HG03565 (cell line): ENCODE data around the gene AGPAT2.
"Not testable (repeated sequence)": the region's sequence is repeated elsewhere in the genome, so short reads cannot be mapped to it uniquely, and the experiment has no call there.

ENCODE experiments used
- ATAC-seq: cut with Tn5 transposase; IDR thresholded peaks from one replicate; pipeline ENCODE4 v1.9.1; 2021; ENCODE audit warnings: mild to moderate bottlenecking, moderate library complexity; ENCODE audit not compliant: unreplicated experiment

AGPAT2 gene

DNA sequence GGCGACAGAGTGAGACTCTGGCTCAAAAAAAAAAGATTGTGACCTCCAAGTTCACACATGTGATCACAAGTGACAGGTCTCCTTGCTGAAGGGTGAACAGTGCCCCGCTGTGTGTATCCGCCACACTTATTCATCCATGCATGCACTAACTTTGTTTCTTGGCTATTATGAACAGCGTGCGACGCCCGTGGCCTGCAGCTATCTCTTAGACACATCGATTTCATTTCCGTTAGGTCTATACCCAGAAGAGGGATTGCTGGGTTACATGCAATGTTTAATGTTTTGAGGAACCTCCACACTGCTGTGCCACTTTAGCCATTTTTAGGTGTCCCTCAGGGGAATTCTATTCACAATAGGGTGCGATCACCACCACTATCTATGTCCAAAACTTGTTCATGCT, 36.6 kb downstream of the AGPAT2 start:
- no peak for ATAC-seq

DNA sequence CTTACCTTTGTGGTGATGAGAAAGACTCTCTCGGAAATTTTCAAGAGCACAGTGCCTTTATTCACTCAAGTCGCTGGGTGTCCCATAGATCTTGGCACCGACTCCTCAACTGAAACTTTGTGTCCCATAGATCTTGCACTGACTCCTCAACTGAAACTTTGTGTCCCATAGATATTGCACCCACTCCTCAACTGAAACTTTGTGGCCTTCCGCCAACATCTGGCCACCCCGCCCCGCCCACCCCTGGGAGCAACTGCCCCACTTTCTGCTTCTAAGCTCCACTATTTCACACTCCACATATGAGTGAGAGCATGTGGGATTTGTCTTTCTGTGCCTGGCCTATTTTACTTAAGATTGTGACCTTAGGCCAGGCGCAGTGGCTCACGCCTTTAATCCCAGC, 37.2 kb downstream of the AGPAT2 start:
- ATAC-seq: no peak

DNA sequence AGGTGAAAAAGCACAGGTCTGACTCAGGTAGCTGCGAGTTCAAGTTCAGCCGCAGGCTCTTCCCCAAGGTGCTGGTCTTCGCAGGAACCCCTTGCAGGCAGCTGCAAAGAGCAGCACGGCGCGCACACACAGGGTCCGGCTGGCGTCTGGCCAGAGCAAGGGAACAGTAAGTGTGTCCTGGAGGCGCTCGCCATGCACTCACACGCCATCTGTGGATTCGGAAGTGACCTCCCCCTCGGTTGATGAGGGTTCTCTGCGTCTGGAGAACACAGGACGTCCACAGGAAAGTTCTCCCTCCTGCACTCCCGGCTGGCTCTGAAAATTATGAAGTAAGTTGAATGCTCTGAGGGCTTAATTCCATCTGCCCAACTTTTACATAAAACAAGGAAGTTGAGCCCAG, 38.5 kb downstream of the AGPAT2 start:
- ATAC-seq: no peak

DNA sequence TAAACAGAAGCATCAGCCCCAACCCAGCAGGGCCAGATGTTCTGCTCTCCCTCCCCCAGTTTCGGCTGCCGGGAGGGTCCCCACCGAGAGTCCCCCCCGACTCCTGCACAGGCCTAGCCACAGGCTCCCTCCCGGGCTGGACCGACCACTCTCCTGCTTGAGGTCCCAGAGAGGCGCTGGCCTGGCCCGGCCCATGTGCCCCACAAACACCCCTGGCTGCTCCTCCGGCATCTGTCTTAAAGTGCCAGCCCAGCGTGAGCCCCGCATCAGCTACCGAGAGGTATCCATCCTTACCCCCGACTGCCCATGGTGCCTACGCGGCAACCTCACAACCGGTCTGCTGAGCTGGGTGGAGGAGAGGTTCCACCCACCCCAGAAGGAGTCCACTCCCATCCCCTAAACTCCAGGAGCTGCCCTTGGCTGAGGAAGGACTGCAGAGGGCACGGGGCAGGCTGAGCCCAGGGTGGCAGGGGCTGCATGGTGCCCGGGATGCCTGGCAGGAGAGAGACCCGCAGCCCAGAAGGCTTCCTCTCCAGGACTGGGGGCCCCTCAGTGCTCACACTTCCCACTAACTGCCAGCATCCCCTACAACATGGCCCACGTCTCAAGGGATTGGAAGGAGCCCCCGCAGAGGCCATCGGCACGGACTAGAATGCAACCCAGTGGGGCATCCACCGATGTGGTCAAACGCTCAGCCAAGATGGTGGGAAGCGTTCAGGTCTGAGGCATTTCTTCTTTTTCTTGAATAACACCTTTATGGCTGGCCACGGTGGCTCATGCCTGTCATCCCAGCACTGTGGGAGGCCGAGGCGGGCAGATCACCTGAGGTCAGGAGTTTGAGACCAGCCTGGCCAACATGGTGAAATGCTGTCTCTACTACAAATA, 40.2 kb downstream of the AGPAT2 start:
- ATAC-seq: no peak

DNA sequence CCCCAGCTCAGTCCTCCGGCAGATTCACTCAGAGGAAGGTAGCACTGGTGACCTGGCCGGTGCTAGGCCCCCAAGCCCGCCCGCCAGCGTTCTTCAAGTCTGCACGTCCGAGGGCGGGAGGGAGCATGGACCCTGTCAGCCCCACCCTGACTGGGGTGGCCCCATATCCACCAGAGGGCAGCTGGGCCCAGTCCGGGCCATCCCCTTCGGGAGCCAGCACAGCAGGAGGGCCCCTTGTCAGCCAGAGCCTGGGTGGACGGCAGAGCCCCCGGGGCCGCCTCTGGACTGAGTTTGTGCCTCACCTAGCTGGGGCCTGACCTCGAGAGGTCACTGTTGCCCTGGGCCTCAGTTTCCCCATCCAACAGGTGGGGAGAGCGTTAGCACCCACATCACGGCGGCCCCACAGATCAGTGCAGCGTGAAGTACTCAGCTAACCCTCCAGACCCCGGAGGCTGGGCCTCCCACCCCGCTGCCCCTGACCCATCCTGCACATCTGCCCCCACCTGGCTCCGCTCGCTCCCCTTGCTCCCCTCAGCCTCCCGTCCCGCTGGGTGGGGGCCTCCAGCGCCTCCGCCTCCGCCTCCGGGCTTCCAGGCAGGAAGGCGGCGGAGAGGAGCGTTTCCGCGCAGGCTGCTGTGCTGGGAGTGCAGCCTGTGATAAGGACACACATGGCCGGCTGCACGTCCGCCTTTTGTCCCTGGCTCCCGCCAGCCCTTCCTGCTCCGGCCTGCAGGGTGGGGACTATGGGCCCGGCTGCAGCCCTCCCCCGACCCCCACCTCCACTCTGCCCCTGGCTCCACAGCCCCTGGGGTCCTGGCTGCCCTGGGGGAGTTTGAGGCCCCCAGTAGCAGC, 41.1 kb downstream of the AGPAT2 start:
- ATAC-seq: no peak

DNA sequence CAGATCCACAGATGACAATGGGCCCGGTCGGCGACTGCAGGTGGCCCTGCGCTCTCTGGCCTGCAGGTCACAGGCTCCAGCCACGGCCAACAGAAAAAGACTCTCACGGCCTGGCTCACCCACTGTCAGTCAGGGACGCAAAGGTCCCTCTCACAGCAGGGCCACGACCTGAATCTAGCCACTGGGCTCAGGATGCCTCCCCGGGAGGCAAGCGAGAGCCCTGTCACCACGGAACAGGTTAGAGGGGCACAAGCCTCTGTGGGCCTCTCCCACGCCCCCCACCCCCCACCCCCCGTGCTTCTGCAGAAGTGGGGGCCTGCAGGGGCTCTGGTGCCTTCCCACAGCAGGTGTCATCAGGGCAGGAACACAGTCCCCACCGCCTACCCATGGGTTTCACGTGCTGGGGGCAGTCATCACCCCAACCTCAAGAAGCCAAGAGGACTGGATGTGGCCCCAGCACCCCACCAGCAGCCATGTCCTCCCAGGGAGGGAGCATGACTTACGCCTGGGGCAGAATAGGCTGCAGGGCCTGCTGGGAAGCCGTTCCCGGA, 41.8 kb downstream of the AGPAT2 start:
- ATAC-seq: no peak

DNA sequence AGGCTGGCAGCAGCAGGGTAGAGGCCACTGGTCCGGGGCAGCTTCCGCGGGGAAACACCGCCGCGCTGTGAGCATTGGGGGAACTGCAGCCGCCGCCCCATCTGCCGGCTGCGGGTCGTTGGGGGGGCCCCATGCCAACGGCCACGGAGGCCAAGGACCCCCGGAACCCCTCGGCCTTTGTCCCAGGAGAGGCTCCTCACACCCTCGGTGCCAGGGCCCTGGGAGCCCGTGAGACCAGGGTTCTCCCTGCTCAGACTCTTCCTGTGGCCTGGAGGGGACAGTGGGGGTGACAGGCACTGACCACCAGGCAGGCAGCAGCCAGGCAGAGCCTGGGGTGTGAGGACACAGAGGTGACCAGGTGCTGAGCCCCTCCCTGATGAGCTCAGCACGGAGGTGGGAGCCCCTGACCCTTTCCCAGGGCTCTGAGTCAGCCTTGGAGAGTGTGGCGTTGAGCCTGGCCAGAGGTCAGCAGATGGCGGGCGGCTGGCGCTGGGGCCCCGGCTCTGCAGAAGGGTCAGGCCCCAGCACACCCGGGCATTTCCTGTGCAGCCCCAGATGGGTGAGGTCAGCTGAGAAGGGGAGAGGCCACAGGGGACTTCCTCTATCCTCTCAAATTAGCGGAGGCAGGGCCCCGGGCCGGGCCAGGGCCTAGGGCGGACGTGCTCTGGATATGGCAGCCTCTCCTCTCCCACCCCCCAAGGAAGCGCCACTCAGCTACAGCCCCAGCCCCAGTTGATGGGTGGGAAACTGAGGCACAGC, 42.5 kb downstream of the AGPAT2 start:
- ATAC-seq: no peak

DNA sequence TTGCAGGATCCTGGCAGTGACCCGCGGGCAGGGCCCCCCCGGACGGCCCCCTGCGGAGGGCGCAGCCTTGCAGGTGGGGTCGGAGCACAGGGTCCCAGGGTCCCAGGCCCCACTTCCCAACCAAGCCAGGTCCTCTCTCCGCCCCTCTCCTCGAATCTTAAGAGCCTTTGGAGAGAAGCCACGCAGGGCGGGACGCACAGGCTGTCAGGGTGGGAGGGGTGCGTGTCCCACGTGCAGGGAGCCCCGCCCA, 43.0 kb downstream of the AGPAT2 start:
- no peak for ATAC-seq

DNA sequence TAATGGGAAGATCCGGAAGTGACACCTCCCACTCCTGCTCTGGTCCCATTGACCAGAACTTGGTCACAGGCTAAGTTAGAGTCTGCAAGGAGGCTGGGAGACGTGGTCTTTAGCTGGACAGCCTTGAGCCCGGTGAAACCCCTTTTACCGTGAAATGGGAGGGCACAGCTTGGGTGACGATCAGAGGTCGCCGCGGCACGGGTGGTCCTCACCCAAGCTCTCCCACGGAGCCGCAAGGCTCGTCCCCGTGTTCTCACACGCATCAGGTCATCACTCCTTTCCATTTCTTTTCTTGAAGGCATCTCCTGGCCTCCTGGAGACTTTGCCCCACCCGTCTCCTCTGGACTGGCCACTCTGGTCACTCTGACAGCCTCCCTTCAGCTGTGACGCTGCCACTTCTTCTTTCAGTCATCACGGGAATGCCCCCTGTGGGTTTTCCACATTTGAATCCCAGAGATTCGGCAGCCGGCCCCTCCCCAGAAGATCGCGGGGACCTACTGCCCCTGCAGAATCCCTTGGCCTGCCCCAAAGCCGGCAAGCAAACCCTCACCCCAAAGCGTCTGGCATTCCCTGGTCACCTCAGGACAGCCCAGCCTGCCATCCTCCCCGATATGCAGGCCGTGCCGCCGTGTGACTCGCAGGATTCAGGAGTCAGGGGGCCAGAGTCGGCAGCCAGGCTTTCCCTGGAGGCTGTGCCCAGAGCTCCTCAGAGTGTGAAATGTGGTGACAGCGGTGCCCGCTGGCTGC, 43.5 kb downstream of the AGPAT2 start:
- no peak for ATAC-seq

DNA sequence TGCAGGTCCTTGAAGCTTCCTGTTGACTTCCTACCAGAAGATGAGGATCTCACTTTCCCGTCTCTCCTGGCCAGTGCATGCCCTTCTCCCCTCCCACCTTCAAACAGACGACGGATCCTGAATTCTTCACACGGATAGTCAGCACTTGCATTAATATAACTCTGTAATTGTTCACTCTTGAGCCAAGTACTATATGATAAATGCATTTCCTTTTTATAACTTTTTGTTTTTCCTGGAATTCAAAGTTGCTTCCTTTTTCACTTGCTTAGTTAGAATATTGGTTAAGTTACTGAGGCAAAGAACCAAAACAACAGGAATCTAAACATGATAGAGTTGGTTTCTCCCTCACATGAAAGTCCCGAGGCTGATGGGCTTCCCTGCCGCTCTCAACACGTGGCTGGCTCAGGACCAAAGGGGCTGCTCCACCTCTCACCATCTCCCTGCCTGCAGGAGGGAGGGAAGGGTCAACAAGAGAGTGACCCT, 44.8 kb downstream of the AGPAT2 start:
- no peak for ATAC-seq

DNA sequence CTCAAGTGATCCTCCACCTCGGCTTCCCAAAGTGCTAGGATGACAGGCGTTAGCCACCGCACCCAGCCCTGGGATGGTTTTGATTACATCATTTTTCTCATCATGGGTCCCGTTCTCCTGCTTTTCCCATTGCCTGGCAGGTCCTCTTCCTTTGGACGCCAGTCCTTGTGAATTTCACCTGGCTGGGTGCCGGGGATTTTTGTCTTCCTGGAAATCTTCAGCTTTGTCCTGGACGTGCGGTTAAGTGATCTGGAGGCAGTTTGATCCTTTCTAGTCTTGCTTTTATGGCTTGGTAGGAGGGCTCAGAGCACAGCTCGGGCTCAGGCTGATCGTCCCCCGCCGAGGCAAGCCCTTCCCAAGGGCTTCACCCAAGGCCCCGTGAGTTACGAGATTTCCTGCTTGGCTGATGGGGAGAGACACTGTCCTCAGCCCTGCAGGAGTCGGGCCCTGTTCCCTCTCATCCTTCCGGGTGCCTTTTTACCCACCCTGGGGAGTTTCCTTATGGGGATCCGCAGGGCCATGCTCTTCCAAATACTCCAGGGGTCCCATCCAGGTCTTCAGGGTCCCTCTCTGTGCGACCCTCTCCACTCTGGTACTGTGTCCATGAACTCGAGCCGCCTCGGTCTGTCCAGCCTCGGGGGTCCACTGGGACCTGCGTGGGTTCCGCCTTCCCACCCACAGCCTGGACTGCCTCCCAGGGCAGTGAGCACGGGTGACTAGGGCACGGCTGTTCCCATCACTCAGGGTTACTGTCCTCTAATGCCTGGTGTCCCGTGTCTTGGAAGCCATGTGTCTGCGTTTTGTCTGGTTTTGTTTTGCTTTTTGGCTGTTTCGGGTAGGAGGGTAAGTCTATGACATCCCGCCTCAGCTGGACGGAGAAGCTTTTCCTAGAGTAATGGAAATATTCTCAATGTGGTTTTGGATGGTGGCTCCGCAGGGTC, 46.8 kb downstream of the AGPAT2 start:
- no peak for ATAC-seq

DNA sequence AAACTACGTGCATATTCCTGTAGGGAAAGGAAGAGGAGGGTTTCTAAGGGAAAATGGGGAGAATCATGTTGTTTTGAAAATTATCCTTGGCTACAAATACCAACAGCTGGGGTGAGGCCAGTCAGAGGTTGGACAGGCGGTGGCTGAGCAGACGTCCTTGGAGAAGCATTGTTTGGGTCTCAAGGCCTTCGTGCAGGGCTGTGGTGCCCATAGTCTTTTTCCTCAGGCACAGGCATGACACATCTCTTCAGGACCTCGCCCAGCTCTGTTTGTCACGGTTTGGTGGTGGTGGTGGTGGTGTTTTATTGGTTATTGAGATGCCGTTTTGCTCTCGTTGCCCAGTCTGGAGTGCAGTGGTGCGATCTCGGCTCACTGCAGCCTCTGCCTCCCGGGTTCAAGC, 52.4 kb downstream of the AGPAT2 start:
- no peak for ATAC-seq

DNA sequence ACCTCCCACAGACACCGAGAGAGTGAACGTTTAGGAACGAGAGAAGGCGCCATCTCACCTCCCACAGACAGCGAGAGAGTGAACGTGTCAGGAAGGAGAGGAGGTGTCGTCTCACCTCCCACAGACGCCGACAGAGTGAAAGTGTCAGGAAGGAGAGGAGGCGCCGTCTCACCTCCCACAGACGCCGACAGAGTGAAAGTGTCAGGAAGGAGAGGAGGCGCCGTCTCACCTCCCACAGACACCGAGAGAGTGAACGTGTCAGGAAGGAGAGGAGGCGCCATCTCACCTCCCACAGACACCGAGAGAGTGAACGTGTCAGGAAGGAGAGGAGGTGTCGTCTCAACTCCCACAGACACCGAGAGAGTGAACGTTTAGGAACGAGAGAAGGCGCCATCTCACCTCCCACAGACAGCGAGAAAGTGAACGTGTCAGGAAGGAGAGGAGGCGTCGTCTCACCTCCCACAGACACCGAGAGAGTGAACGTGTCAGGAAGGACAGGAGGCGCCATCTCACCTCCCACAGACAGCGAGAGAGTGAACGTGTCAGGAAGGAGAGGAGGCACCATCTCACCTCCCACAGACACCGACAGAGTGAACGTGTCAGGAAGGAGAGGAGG, 54.7 kb downstream of the AGPAT2 start:
- ATAC-seq: not testable (repeated sequence)

DNA sequence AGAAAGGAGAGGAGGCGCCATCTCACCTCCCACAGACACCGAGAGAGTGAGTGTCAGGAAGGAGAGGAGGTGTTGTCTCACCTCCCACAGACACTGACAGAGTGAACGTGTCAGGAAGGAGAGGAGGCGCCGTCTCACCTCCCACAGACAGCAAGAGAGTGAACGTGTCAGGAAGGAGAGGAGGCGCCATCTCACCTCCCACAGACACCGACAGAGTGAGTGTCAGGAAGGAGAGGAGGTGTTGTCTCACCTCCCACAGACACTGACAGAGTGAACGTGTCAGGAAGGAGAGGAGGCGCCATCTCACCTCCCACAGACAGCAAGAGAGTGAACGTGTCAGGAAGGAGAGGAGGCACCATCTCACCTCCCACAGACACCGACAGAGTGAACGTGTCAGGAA, 55.2 kb downstream of the AGPAT2 start:
- ATAC-seq: not testable (repeated sequence)

DNA sequence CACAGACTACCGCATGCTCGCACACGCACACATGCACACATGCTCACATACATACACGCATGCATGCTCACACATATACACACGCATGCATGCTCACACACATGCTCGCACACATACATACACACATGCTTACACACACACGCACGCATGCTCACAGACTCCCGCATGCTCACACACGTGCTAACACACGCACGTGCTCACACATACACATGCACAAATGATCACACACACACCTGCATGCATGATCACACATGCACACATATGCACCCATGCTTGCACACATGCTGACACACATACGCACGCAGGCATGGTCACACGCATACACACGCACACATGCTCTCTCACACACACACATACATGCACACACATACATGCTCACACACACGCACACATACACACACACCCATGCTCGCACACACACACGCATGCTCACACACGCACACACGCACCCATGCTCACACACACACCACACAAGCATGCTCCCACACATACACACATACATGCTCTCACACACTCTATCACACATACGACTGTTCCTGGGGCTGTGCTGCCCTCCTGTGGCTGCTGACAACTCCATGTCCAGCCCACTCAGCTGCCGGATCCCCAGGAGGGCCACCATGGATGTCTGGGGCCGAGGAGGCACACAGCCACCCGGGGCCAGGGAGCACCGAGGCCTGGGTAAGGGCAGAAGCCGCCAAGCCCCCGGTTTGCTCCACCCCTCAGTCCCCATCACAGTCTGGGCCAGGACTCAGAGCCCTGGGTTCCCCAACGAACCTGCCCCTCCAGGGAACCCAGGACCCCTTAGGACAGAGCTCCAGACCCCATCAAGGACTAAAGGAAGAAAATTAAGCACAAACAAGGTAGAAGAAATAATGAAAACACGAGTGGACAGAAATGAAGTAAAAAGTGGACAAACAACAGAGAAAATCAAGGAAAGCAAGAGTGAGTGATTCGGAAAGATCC, 55.9 kb downstream of the AGPAT2 start:
- no peak for ATAC-seq

DNA sequence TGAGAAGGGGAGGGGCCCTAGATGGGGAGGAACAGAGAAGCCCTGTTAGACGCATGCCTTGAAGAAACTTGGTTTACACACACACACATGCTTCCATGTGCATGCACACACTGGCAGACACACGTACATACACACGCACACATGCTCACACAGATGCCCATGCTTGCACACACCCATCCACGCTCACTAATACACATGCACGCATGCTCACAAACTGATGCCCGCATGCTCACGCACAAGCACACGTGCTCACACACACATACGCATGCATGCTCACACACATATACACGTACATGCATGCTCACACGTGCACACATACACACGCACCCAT, 56.6 kb downstream of the AGPAT2 start:
- ATAC-seq: no peak

DNA sequence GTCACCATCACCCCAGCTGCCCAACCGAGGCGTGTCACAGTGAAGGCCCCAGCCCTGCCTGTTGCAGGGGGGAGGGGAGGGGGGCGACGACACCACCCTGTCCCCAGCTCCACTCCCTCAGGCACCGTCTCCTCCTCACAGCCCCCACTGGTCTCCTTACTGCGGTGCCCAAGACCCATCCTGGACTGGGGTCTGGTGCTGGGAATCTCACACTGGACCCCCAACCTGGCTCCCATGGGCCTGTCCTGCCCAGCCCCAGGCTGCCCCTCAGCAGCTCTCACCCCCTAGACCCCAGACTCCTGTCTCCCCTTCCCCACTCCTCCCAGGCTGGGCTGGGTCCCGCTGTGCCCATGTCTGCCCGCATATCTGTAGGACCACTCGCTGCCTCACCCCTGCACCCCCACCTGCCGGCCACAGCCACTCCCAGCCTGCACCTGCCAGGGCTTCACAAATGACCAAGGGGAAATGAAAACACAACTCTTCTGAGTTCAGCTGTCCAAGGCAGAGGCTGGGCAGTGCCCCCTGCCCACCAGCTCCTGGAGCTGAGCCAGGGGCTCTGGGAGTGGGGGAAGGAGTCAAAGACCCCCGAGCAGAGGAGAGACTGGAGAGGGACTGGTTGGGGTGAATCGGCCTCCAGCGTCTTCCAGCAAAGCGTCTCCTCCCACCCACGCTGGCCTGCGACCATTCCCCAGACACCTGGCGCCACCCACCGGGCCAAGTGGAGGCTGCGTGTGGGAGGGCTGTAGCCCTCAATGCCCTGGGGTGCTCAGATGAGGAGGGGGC, 57.2 kb downstream of the AGPAT2 start:
- no peak for ATAC-seq
